ENCODE measurements around the gene STXBP1. TPM values are rescaled to one million over a fixed set of nuclear protein-coding genes. Genes with fewer than 3 reads are reported as not detected.

Gene STXBP1
- total RNA-seq, 2 experiments from 2014 or later: 1.9 to 3.4 TPM

- intact Hi-C loops (cut with DNase I, micrococcal nuclease): loop anchor here in 1 of 2 experiments (10.0 kb wide), 1 partner anchor 98 kb away; the partner anchor contains the start of gene STXBP1
- ATAC-seq (ENCODE audit: poor library complexity) (no peak), DNase-seq (no peak)
- Histone ChIP-seq H3K4me3 (ENCODE audit: low read length) (no peak overlapping the region), H3K27me3 (ENCODE audit: control insufficient read depth in 1 of 2, insufficient read depth in 2 of 2, low read length in 2 of 2) (no peaks in the 10 kb centered on the region), H3K9me3 (ENCODE audit: control insufficient read depth in 1 of 2, insufficient read depth in 1 of 2, low read length in 2 of 2) (no peaks in the 10 kb centered on the region), H3K27ac (ENCODE audit: low read depth in 1 of 2, low read length in 2 of 2) (no peak overlapping the region), H3K4me1 (ENCODE audit: insufficient read depth, low read length) (peaks cover 44% of the 10 kb centered on the region), H3K36me3 (ENCODE audit: insufficient read depth, low read length) (no peaks in the 10 kb centered on the region)
- Mint-ChIP-seq H3K36me3 (ENCODE audit: low read depth) (peaks cover 5% of the 10 kb centered on the region), H3K27me3 (no peaks in the 10 kb centered on the region), H3K4me3 (peak overlapping the region; percentile 60), H3K4me1 (ENCODE audit: low read depth) (peaks cover 21% of the 10 kb centered on the region), H3K27ac (no peak overlapping the region), H3K9me3 (no peaks in the 10 kb centered on the region)
- ChIA-PET POLR2A (no interaction called here), CTCF (interaction anchor here (1.3 kb wide), 1 partner anchor 22 kb away, joined by 5 read pairs; the partner anchor contains the start of gene TOR2A)
- TF ChIP-seq, protein P1, sequence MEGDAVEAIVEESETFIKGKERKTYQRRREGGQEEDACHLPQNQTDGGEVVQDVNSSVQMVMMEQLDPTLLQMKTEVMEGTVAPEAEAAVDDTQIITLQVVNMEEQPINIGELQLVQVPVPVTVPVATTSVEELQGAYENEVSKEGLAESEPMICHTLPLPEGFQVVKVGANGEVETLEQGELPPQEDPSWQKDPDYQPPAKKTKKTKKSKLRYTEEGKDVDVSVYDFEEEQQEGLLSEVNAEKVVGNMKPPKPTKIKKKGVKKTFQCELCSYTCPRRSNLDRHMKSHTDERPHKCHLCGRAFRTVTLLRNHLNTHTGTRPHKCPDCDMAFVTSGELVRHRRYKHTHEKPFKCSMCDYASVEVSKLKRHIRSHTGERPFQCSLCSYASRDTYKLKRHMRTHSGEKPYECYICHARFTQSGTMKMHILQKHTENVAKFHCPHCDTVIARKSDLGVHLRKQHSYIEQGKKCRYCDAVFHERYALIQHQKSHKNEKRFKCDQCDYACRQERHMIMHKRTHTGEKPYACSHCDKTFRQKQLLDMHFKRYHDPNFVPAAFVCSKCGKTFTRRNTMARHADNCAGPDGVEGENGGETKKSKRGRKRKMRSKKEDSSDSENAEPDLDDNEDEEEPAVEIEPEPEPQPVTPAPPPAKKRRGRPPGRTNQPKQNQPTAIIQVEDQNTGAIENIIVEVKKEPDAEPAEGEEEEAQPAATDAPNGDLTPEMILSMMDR (IDR thresholded peaks at IDR 0.05): no peak
Observed at GRCh38 chr9:127712867-127713266, 100.8 kb downstream of the STXBP1 start.

DNA sequence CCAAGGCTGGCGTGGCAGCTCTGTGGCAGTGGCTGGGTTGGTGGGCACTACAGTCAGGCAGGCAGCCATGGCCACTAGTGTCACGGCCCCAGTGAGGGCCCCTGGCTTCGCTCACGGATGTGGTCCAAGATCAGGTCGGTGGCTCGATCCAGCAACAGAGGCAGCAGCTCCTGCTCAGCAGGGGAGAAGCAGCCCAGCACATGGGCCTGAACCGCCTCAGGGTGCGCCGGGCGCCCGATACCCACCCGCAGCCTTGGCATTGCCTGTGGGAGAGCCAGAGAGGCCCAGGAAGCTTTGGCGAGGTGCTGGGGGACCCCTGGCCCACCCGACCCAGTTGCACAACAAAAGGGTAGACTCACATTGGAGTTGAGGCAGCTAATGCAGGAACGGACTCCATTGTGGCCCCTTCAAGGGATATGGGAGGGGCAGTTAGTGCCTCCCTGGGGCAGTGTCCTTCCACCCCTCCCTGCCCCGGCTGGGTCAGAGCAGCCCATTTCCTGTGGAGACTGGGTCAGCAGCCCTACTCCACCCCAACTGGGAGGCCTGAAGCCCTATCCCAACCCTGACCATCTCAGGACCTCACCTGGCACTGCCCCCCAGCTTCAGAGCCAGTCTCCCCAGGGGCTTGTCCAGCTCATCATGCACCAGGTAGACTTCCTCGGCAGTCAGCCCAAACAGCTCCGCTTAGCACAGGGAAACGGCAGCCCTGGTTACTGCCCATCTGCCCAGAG, 102.1 kb downstream of the STXBP1 start:
- POLR2A ChIA-PET: no interaction called here
- ATAC-seq (ENCODE audit: poor library complexity): no peak
- Mint-ChIP-seq H3K36me3 (ENCODE audit: low read depth) (peaks cover 5% of the 10 kb centered on the region), H3K4me3 (peak overlapping the region; percentile 79), H3K27me3 (no peaks in the 10 kb centered on the region), H3K9me3 (no peaks in the 10 kb centered on the region), H3K27ac (peak overlapping the region; percentile 55), H3K4me1 (ENCODE audit: low read depth) (peaks cover 20% of the 10 kb centered on the region)
- intact Hi-C loops (cut with DNase I, micrococcal nuclease): loop anchor here (1.0 to 10.0 kb wide), 2 partner anchors 14 to 99 kb away; partner anchors contain the start of gene STXBP1 (in 1 of the 2)
- Histone ChIP-seq H3K36me3 (ENCODE audit: insufficient read depth, low read length) (no peaks in the 10 kb centered on the region), H3K4me1 (ENCODE audit: insufficient read depth, low read length) (peaks cover 46% of the 10 kb centered on the region), H3K9me3 (ENCODE audit: control insufficient read depth in 1 of 2, insufficient read depth in 1 of 2, low read length in 2 of 2) (no peaks in the 10 kb centered on the region), H3K4me3 (ENCODE audit: low read length) (peak overlapping the region; percentile 73), H3K27ac (ENCODE audit: low read depth in 1 of 2, low read length in 2 of 2) (no peak overlapping the region), H3K27me3 (ENCODE audit: control insufficient read depth in 1 of 2, insufficient read depth in 2 of 2, low read length in 2 of 2) (no peaks in the 10 kb centered on the region)
- DNase-seq: no peak
- CTCF ChIA-PET: interaction anchor here (0.7 to 2.5 kb wide), 3 partner anchors 20 to 156 kb away, joined by 3 to 28 read pairs (median 5); partner anchors contain the start of gene TOR2A
- TF ChIP-seq, protein P1 (IDR thresholded peaks at IDR 0.05): no peak

DNA sequence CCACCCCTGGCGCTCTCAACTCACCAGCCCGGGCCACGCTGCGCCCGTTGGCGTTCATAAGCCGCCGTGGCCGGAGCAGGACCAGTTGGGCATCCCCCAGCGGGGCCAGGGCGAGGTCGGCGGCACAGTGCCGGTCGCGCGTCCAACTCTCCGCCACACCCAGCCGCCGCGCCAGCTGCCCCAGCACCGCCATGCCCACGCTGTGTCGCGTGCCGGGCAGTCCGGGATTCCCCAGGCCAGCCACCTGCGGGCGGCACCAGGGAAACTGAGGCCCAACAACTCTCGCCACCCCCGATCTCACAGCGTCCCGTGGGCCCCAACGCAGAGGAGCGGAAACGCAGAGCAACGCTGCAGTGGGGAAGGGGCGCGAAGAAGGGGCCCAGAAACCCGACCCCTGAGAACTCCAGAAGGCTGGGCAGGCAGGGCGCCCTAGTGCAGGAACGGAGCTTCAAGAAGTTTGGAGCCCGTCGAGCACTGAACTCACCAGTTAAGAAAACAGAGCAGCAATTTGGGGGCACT, 102.9 kb downstream of the STXBP1 start:
- peaks cover 26% of the 10 kb centered on the region for H3K4me1 Mint-ChIP-seq (ENCODE audit: low read depth)
- peak overlapping the region; percentile 51 to 76 for H3K27ac ChIP-seq (ENCODE audit: low read depth in 1 of 2, low read length in 2 of 2)

More for the DNA sequence above, 102.9 kb downstream of the STXBP1 start:
- H3K9me3 ChIP-seq (ENCODE audit: control insufficient read depth in 1 of 2, insufficient read depth in 1 of 2, low read length in 2 of 2): no peaks in the 10 kb centered on the region
- no peaks in the 10 kb centered on the region for H3K36me3 ChIP-seq (ENCODE audit: insufficient read depth, low read length)
- H3K27me3 Mint-ChIP-seq: no peaks in the 10 kb centered on the region
- TF ChIP-seq, protein P1 (IDR thresholded peaks at IDR 0.05): no peak
- H3K4me3 ChIP-seq (ENCODE audit: low read length): peak overlapping the region; percentile 73
- ChIA-PET CTCF (interaction anchor here (1.6 to 2.5 kb wide), 2 partner anchors 20 to 155 kb away, joined by 8 to 28 read pairs; partner anchors contain the start of gene TOR2A), POLR2A (interaction anchor here (0.9 to 2.0 kb wide), 9 partner anchors 10 to 264 kb away, joined by 3 to 16 read pairs (median 4); partner anchors contain the start of genes CDK9, LRSAM1, RPL12 and ST6GALNAC4)
- intact Hi-C loops (cut with DNase I, micrococcal nuclease): loop anchor here (1.0 to 10.0 kb wide), 5 partner anchors 15 to 352 kb away; partner anchors contain the start of genes STXBP1 (in 2 of the 2), CDK9 (in 1 of the 2), NAIF1 (in 1 of the 2) and SLC25A25 (in 1 of the 2)
- H3K36me3 Mint-ChIP-seq (ENCODE audit: low read depth): peaks cover 5% of the 10 kb centered on the region
- H3K27me3 ChIP-seq (ENCODE audit: control insufficient read depth in 1 of 2, insufficient read depth in 2 of 2, low read length in 2 of 2): no peaks in the 10 kb centered on the region
- DNase-seq (peak in 3 of 14 experiments; percentile 15 to 50 (median 16)), ATAC-seq (ENCODE audit: poor library complexity) (peak; percentile 11)
- H3K4me3 Mint-ChIP-seq: peak overlapping the region; percentile 92
- no peaks in the 10 kb centered on the region for H3K9me3 Mint-ChIP-seq
- H3K27ac Mint-ChIP-seq: peak overlapping the region; percentile 83
- peaks cover 54% of the 10 kb centered on the region for H3K4me1 ChIP-seq (ENCODE audit: insufficient read depth, low read length)

Data from CD4-positive, alpha-beta T cell (primary cell).